ENCODE results near the gene ASXL3.

ASXL3 gene

DNA sequence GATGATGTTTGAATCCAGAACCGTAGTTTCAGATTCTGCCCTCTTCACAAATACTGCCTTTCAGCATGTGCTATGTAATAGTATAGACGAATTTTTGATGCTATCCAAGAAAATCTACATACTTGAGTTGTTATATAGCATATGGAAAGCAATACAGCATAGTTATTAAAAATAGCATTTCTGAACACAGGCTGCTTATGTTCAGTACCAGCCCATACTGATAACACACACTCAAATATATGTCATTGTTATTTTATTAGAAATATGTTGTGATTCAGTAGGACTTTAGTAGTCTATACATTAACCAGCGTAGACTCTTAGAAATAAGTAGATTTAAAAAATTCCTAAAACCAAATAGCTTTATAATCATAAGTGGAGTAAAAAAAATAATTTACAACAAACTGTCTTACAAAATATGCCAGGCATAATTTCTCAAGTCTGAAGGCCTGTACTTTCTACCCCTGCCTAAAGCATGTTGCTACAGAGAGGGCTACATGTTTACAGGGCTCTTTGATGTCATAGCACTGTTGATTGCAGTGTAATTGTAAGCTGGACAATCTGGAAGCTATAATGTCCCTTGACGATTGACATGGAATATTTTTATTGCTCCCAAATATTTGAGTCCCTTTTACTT is 86.3 kb downstream of the ASXL3 start:
- H3K9ac ChIP-seq (ENCODE audit: low read depth, low read length) = no peak overlapping the region
- H3K27me3 ChIP-seq (ENCODE audit: control insufficient read depth, insufficient read depth, low read length) = no peaks in the 10 kb centered on the region
- H3K4me1 ChIP-seq (ENCODE audit: control insufficient read depth, insufficient read depth, low read length) = peaks cover 9% of the 10 kb centered on the region
- no peak overlapping the region for H3K4me3 ChIP-seq (ENCODE audit: low read depth, low read length)
- H3K36me3 ChIP-seq (ENCODE audit: control insufficient read depth, insufficient read depth, low read length) = no peaks in the 10 kb centered on the region
- H3K27ac ChIP-seq (ENCODE audit: low read depth, low read length) = no peak overlapping the region
- H3K9me3 ChIP-seq (ENCODE audit: control insufficient read depth, insufficient read depth, low read length) = no peaks in the 10 kb centered on the region

DNA sequence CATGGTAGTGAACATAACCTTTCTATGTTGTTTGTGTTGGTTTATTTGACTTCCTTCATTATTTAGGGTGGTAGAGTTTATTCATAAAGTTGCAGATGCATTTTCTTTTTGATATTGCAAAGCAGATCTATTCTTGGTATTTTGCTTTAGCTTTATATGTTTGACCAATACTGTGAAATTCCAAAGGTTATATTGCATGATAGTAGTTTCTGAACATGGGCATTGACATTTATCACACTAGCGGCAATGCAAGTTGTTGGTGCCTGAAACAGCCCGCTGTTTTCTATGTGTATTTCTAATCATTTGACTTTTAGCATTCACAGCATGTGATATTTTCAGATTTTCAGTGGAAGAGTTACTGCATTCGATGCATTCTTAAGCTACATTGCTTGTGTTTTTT is 87.2 kb downstream of the ASXL3 start:
- peaks cover 11% of the 10 kb centered on the region for H3K4me1 ChIP-seq (ENCODE audit: control insufficient read depth, insufficient read depth, low read length)
- H3K27ac ChIP-seq (ENCODE audit: low read depth, low read length) = no peak overlapping the region
- H3K4me3 ChIP-seq (ENCODE audit: low read depth, low read length) = no peak overlapping the region
- H3K9ac ChIP-seq (ENCODE audit: low read depth, low read length) = no peak overlapping the region
- H3K27me3 ChIP-seq (ENCODE audit: control insufficient read depth, insufficient read depth, low read length) = no peaks in the 10 kb centered on the region
- H3K36me3 ChIP-seq (ENCODE audit: control insufficient read depth, insufficient read depth, low read length) = no peaks in the 10 kb centered on the region
- no peaks in the 10 kb centered on the region for H3K9me3 ChIP-seq (ENCODE audit: control insufficient read depth, insufficient read depth, low read length)

- H3K36me3 ChIP-seq (ENCODE audit: control insufficient read depth, insufficient read depth, low read length) = no peaks in the 10 kb centered on the region
- no peaks in the 10 kb centered on the region for H3K27me3 ChIP-seq (ENCODE audit: control insufficient read depth, insufficient read depth, low read length)
- peaks cover 8% of the 10 kb centered on the region for H3K4me1 ChIP-seq (ENCODE audit: control insufficient read depth, insufficient read depth, low read length)
- H3K9ac ChIP-seq (ENCODE audit: low read depth, low read length) = no peak overlapping the region
- no peak overlapping the region for H3K4me3 ChIP-seq (ENCODE audit: low read depth, low read length)
- H3K9me3 ChIP-seq (ENCODE audit: control insufficient read depth, insufficient read depth, low read length) = no peaks in the 10 kb centered on the region
- no peak overlapping the region for H3K27ac ChIP-seq (ENCODE audit: low read depth, low read length)
These were observed 87.6 kb downstream of the ASXL3 start for GRCh38 chr18:33665641-33666040.

GRCh38 chr18:33666915-33667314 is 88.9 kb downstream of the ASXL3 start:
- Histone ChIP-seq H3K9me3 (ENCODE audit: control insufficient read depth, insufficient read depth, low read length) (no peaks in the 10 kb centered on the region), H3K27ac (ENCODE audit: low read depth, low read length) (no peak overlapping the region)

DNA sequence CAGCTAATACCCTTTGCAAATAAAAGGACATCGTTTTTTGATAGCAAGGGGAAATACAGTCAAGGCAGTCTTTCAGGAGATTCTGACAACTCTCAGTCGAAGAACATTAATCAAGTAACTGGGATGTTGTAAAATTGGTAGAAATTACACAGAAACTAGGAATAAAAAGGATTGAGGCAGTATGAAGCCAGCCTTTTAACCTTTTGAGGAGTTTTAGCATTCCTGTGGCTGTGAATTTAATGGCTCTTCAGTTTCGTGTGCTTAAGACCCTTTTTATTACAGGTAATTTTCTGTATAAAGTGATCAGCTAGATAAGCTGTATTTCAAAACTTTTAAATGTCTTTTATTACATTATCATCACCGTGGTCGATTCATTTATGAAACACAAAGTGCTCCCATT is 91.6 kb downstream of the ASXL3 start:
- Histone ChIP-seq H3K27me3 (ENCODE audit: control insufficient read depth, insufficient read depth, low read length) (no peaks in the 10 kb centered on the region), H3K36me3 (ENCODE audit: control insufficient read depth, insufficient read depth, low read length) (no peaks in the 10 kb centered on the region), H3K9ac (ENCODE audit: low read depth, low read length) (no peak overlapping the region), H3K4me1 (ENCODE audit: control insufficient read depth, insufficient read depth, low read length) (peaks cover 28% of the 10 kb centered on the region), H3K9me3 (ENCODE audit: control insufficient read depth, insufficient read depth, low read length) (no peaks in the 10 kb centered on the region), H3K27ac (ENCODE audit: low read depth, low read length) (no peak overlapping the region), H3K4me3 (ENCODE audit: low read depth, low read length) (no peak overlapping the region)

More at GRCh38 chr18:33666915-33667314, 88.9 kb downstream of the ASXL3 start:
- H3K36me3 ChIP-seq (ENCODE audit: control insufficient read depth, insufficient read depth, low read length) = no peaks in the 10 kb centered on the region
- no peak overlapping the region for H3K9ac ChIP-seq (ENCODE audit: low read depth, low read length)
- H3K4me3 ChIP-seq (ENCODE audit: low read depth, low read length) = no peak overlapping the region
- H3K27me3 ChIP-seq (ENCODE audit: control insufficient read depth, insufficient read depth, low read length) = no peaks in the 10 kb centered on the region
- peaks cover 21% of the 10 kb centered on the region for H3K4me1 ChIP-seq (ENCODE audit: control insufficient read depth, insufficient read depth, low read length)

- Histone ChIP-seq H3K9ac (ENCODE audit: low read depth, low read length) (no peak overlapping the region), H3K4me1 (ENCODE audit: control insufficient read depth, insufficient read depth, low read length) (peaks cover 28% of the 10 kb centered on the region), H3K27me3 (ENCODE audit: control insufficient read depth, insufficient read depth, low read length) (no peaks in the 10 kb centered on the region), H3K27ac (ENCODE audit: low read depth, low read length) (no peak overlapping the region), H3K9me3 (ENCODE audit: control insufficient read depth, insufficient read depth, low read length) (no peaks in the 10 kb centered on the region), H3K36me3 (ENCODE audit: control insufficient read depth, insufficient read depth, low read length) (no peaks in the 10 kb centered on the region), H3K4me3 (ENCODE audit: low read depth, low read length) (no peak overlapping the region)
These were observed 92.0 kb downstream of the ASXL3 start for GRCh38 chr18:33670029-33670428.

- no peak overlapping the region for H3K9ac ChIP-seq (ENCODE audit: low read depth, low read length)
- no peak overlapping the region for H3K27ac ChIP-seq (ENCODE audit: low read depth, low read length)
- no peaks in the 10 kb centered on the region for H3K9me3 ChIP-seq (ENCODE audit: control insufficient read depth, insufficient read depth, low read length)
- no peaks in the 10 kb centered on the region for H3K36me3 ChIP-seq (ENCODE audit: control insufficient read depth, insufficient read depth, low read length)
- no peak overlapping the region for H3K4me3 ChIP-seq (ENCODE audit: low read depth, low read length)
- no peaks in the 10 kb centered on the region for H3K27me3 ChIP-seq (ENCODE audit: control insufficient read depth, insufficient read depth, low read length)
- peaks cover 25% of the 10 kb centered on the region for H3K4me1 ChIP-seq (ENCODE audit: control insufficient read depth, insufficient read depth, low read length)
These were observed 95.7 kb downstream of the ASXL3 start for GRCh38 chr18:33673689-33674088.

DNA sequence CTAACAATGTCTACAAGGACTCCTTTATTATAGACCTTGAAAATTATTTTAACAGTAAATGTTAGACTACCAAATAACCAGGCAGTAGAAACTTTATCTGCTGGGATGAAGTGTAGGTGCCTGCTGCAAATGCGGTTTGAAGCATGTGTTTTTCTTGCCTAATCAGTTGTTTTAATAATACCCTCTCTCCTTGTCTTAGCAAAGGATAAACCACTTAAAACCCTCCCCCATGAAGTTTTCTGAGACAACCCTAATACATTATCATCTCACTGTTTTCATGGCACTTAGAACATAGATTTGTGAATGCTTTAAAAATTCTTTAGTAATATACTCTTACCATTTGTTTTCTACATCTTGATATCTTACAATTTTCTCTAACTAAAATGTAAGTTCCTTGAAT is 98.6 kb downstream of the ASXL3 start:
- no peak overlapping the region for H3K27ac ChIP-seq (ENCODE audit: low read depth, low read length)
- H3K4me1 ChIP-seq (ENCODE audit: control insufficient read depth, insufficient read depth, low read length) = peaks cover 11% of the 10 kb centered on the region
- H3K36me3 ChIP-seq (ENCODE audit: control insufficient read depth, insufficient read depth, low read length) = no peaks in the 10 kb centered on the region
- no peaks in the 10 kb centered on the region for H3K9me3 ChIP-seq (ENCODE audit: control insufficient read depth, insufficient read depth, low read length)
- H3K9ac ChIP-seq (ENCODE audit: low read depth, low read length) = no peak overlapping the region
- no peaks in the 10 kb centered on the region for H3K27me3 ChIP-seq (ENCODE audit: control insufficient read depth, insufficient read depth, low read length)
- no peak overlapping the region for H3K4me3 ChIP-seq (ENCODE audit: low read depth, low read length)

DNA sequence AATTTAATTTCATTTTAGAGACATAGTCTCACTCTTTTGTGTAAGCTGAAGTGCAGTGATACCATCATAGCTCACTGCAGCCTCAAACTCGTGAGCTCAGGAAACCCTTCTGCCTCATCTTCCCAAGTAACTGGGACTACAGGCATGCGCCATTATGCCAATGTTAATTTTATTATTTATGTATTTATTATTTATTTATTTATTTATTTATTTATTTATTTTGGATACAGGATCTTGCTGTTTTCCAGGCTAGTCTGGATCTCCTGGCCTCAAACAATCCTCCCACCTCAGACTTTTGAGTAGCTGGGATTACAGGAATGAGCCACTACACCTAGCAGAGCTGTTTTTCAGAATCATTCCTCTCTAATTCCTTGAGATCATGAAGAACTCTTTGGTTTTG is 99.9 kb downstream of the ASXL3 start:
- no peaks in the 10 kb centered on the region for H3K9me3 ChIP-seq (ENCODE audit: control insufficient read depth, insufficient read depth, low read length)
- no peak overlapping the region for H3K9ac ChIP-seq (ENCODE audit: low read depth, low read length)
- no peaks in the 10 kb centered on the region for H3K36me3 ChIP-seq (ENCODE audit: control insufficient read depth, insufficient read depth, low read length)
- no peak overlapping the region for H3K27ac ChIP-seq (ENCODE audit: low read depth, low read length)
- no peak overlapping the region for H3K4me3 ChIP-seq (ENCODE audit: low read depth, low read length)
- H3K4me1 ChIP-seq (ENCODE audit: control insufficient read depth, insufficient read depth, low read length) = no peaks in the 10 kb centered on the region
- H3K27me3 ChIP-seq (ENCODE audit: control insufficient read depth, insufficient read depth, low read length) = no peaks in the 10 kb centered on the region

DNA sequence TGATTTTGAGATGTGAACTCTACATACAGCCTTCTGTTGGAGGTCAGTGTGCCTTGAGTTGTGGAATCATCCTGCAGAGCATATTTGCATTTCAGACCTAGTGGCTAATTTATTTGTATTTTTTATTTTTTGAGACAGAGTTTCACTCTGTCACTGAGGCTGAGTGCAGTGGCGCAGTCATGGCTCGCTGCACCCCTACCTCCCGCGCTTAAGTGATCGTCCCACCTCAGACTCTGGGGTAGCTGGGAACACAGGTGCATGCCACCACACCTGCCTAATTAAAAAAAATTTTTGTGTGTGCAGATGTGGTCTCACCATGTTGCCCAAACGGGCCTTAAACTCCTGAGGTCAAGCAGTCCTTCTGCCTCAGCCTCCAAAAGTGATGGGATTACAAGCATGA is 104.4 kb downstream of the ASXL3 start:
- no peak overlapping the region for H3K9ac ChIP-seq (ENCODE audit: low read depth, low read length)

DNA sequence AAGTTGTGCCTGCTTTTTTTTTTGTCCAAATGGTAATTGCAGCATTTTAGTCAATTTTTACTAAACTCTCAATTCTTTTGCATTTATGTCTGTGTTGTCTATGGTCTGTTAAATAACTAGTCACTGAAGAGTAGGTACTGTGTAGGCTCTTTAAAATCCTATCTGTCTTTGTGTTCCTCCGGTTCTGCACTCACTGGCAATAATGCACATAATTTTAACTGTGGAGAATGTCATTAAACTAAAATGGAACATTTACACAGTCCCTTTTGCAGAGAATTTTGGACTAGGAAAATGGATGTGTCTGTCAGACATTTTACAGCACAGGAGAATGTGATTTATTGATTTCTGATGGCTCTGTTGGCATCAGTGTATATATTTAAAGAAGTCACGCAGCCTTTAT is 116.6 kb downstream of the ASXL3 start:
- Histone ChIP-seq H3K36me3 (ENCODE audit: control insufficient read depth, insufficient read depth, low read length) (no peaks in the 10 kb centered on the region), H3K4me3 (ENCODE audit: low read depth, low read length) (no peak overlapping the region), H3K4me1 (ENCODE audit: control insufficient read depth, insufficient read depth, low read length) (no peaks in the 10 kb centered on the region), H3K27me3 (ENCODE audit: control insufficient read depth, insufficient read depth, low read length) (no peaks in the 10 kb centered on the region), H3K9ac (ENCODE audit: low read depth, low read length) (no peak overlapping the region), H3K27ac (ENCODE audit: low read depth, low read length) (no peak overlapping the region), H3K9me3 (ENCODE audit: control insufficient read depth, insufficient read depth, low read length) (no peaks in the 10 kb centered on the region)

More for the DNA sequence above, 104.4 kb downstream of the ASXL3 start:
- no peaks in the 10 kb centered on the region for H3K9me3 ChIP-seq (ENCODE audit: control insufficient read depth, insufficient read depth, low read length)
- H3K36me3 ChIP-seq (ENCODE audit: control insufficient read depth, insufficient read depth, low read length) = no peaks in the 10 kb centered on the region
- H3K4me3 ChIP-seq (ENCODE audit: low read depth, low read length) = no peak overlapping the region
- no peaks in the 10 kb centered on the region for H3K27me3 ChIP-seq (ENCODE audit: control insufficient read depth, insufficient read depth, low read length)
- H3K4me1 ChIP-seq (ENCODE audit: control insufficient read depth, insufficient read depth, low read length) = no peaks in the 10 kb centered on the region
- H3K27ac ChIP-seq (ENCODE audit: low read depth, low read length) = no peak overlapping the region
